ENCODE data around the gene TRIP12. TPM values are rescaled to one million over a fixed set of nuclear protein-coding genes. Genes with fewer than 3 reads are reported as not detected.
A peak's percentile ranks its signal among the peaks of the same experiment; 100 is the strongest.

The TRIP12 gene
- total and polyA plus RNA-seq, 2 of the 13 experiments (the other 11 are each of a cell fraction or from before 2014, with no cell fraction given) = 72.1 to 153 TPM

DNA sequence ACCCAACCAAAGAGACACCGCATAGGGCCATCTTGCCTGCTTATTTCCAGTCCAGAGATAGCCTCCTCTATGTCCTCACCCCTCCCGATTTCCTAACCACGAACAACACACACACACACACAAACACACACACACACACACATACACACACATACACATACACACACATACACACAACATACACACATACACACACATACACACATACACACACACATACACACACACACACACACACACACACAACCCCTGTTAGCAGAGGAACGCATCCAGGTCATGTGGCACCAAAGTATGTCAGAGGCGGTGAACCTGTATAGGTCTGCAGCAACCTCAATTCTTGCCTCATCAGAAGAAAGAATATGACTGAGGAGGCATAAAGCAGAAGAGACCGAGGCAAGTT is 188.9 kb downstream of the TRIP12 start:
- DNase-seq (ENCODE audit: low spot score) (no peak), FAIRE-seq (no peak), ATAC-seq (0 out of 3 replicates have a peak, but pooled peaks have one; percentile 19)
- in situ Hi-C loops (cut with HindIII; ENCODE audit: extremely low pct_ligation_motif_present, low pct_unique_long_range_greater_than_20kb) = no loop called here
- intact Hi-C loops (cut with micrococcal nuclease; ENCODE audit: unreplicated experiment) = no loop called here
- Histone ChIP-seq H3K4me1 (ENCODE audit: insufficient read depth, low read length) (no peaks in the 10 kb centered on the region), H2AFZ (ENCODE audit: low read length) (no peak overlapping the region), H3K36me3 (replicated peaks in 1 of 2; ENCODE audit: control insufficient read depth in 1 of 2, insufficient read depth in 2 of 2, low read length in 2 of 2) (no peaks in the 10 kb centered on the region), H3K4me3 (replicated peaks in 1 of 3; ENCODE audit: insufficient read depth in 1 of 3, low read depth in 2 of 3, low read length in 3 of 3) (no peak overlapping the region), H3K79me2 (ENCODE audit: insufficient read depth, low read length) (no peaks in the 10 kb centered on the region), H4K20me1 (ENCODE audit: insufficient read depth, low read length) (no peaks in the 10 kb centered on the region), H3K9ac (ENCODE audit: insufficient read depth, low read depth, low read length) (no peak overlapping the region), H3K27me3 (ENCODE audit: control insufficient read depth in 1 of 2, insufficient read depth in 2 of 2, low read length in 2 of 2) (peaks cover 0 to 17% of the 10 kb centered on the region in 2 experiments; a peak in 2 of 5 replicates), H3K4me2 (ENCODE audit: low read depth, low read length) (no peak overlapping the region), H3K9me3 (ENCODE audit: low read length) (peaks cover 6% of the 10 kb centered on the region), H3K27ac (ENCODE audit: extremely low read length, insufficient read depth, low read length) (no peak overlapping the region)
- POLR2A ChIA-PET = no interaction called here
- no TSS peak for BruUV-seq (replicated peaks)
- no peak for TF ChIP-seq MZF1 (CRISPR knock-in tag; IDR thresholded peaks at IDR 0.05; ENCODE audit: borderline replicate concordance)
- TF ChIP-seq KDM5B (CRISPR knock-in tag; IDR thresholded peaks at IDR 0.05; ENCODE audit: borderline replicate concordance) = no peak
- TF ChIP-seq, protein P1, sequence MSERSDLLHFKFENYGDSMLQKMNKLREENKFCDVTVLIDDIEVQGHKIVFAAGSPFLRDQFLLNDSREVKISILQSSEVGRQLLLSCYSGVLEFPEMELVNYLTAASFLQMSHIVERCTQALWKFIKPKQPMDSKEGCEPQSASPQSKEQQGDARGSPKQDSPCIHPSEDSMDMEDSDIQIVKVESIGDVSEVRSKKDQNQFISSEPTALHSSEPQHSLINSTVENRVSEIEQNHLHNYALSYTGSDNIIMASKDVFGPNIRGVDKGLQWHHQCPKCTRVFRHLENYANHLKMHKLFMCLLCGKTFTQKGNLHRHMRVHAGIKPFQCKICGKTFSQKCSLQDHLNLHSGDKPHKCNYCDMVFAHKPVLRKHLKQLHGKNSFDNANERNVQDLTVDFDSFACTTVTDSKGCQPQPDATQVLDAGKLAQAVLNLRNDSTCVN (CRISPR knock-in tag; IDR thresholded peaks at IDR 0.05; ENCODE audit: borderline replicate concordance) = no peak
- TF ChIP-seq FOXA1 (IDR thresholded peaks at IDR 0.05) = peak; percentile 45
- no peak for TF ChIP-seq FOXA1 (CRISPR knock-in tag; IDR thresholded peaks at IDR 0.05)
- no peak for TF ChIP-seq SPEN (CRISPR knock-in tag; IDR thresholded peaks at IDR 0.05; ENCODE audit: low read depth)
- TF ChIP-seq NR2F2 (IDR thresholded peaks at IDR 0.05; ENCODE audit: borderline replicate concordance, low read depth) = no peak
- TF ChIP-seq PBX3 (CRISPR knock-in tag; IDR thresholded peaks at IDR 0.05; ENCODE audit: borderline replicate concordance) = no peak
- no peak for TF ChIP-seq ZNF343 (CRISPR knock-in tag; IDR thresholded peaks at IDR 0.05)
- peak; percentile 51; the same call in 1 of the 2 replicates for TF ChIP-seq ZNF646 (CRISPR knock-in tag; IDR thresholded peaks at IDR 0.05)
- no peak for TF ChIP-seq GLI4 (CRISPR knock-in tag; IDR thresholded peaks at IDR 0.05; ENCODE audit: borderline replicate concordance)
- no peak for TF ChIP-seq HIVEP1 (CRISPR knock-in tag; IDR thresholded peaks at IDR 0.05)
- WGBS (ENCODE audit: low lambda C conversion rate) = 25% methylated on average over 6 of the region's 6 CpGs
- CTCF ChIA-PET (ENCODE audit: low intra/inter-chr PET ratio, low total read pairs) = no interaction called here
